Ishikawa (cell line): ENCODE results near the gene TEX9.

Experiments
- CEBPB ChIP-seq: IDR thresholded peaks from 2 replicates; pipeline ENCODE4 v1.6.1; 2012
- CREB1 ChIP-seq: IDR thresholded peaks from 2 replicates; pipeline ENCODE4 v1.6.1; 2012; ENCODE audit warnings: low read depth
- EGR1 ChIP-seq: IDR thresholded peaks from 2 replicates; pipeline ENCODE4 v1.6.1; 2012
- EP300 ChIP-seq: IDR thresholded peaks from 2 replicates; pipeline ENCODE4 v1.6.1; 2012; ENCODE audit warnings: borderline replicate concordance
- FOXM1 ChIP-seq: IDR thresholded peaks from 2 replicates; pipeline ENCODE4 v1.6.1; 2012; ENCODE audit warnings: low read depth, borderline replicate concordance
- MAX ChIP-seq: IDR thresholded peaks from 2 replicates; pipeline ENCODE4 v1.6.1; 2012
- NFIC ChIP-seq: IDR thresholded peaks from 2 replicates; pipeline ENCODE4 v1.6.1; 2012
- RAD21 ChIP-seq: IDR thresholded peaks from 2 replicates; pipeline ENCODE4 v1.6.1; 2012; ENCODE audit warnings: low read depth
- REST ChIP-seq: IDR thresholded peaks from 2 replicates; pipeline ENCODE4 v1.6.1; 2012; ENCODE audit warnings: low read depth, mild to moderate bottlenecking
- TAF1 ChIP-seq: IDR thresholded peaks from 2 replicates; pipeline ENCODE4 v1.6.1; 2012; ENCODE audit warnings: low read depth, mild to moderate bottlenecking
- TCF12 ChIP-seq: IDR thresholded peaks from 2 replicates; pipeline ENCODE4 v1.6.1; 2012; ENCODE audit warnings: low read depth
- TEAD4 ChIP-seq: IDR thresholded peaks from 2 replicates; pipeline ENCODE4 v1.6.1; 2012
- USF1 ChIP-seq: IDR thresholded peaks from 2 replicates; pipeline ENCODE4 v1.6.1; 2012
- YY1 ChIP-seq: IDR thresholded peaks from 2 replicates; pipeline ENCODE4 v1.6.1; 2012; ENCODE audit warnings: low read depth
- ZBTB7A ChIP-seq: IDR thresholded peaks from 2 replicates; pipeline ENCODE4 v1.6.1; 2012; ENCODE audit warnings: low read depth

Gene TEX9

DNA sequence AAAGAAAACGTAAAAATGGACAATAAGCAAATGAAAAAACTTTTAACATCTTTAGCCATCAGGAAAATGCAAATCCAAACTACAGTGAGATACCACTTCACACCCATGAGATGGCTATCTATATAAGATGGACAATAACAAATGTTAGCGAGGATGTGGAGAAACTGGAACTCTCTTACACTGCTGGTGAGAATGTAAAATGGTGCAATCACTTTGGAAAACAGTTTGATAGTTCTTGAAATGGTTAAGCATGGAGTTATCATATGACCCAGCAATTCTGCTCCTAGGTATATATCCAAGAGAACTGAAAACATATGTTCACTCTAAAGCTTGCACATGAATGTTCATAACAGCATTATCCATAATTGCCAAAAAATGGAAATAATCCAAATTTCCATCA lies 21.3 kb upstream of the TEX9 start:
- TF ChIP-seq USF1 (no peak), CREB1 (no peak), TEAD4 (no peak), EP300 (no peak), TCF12 (no peak), EGR1 (no peak), MAX (no peak), TAF1 (no peak), CEBPB (no peak), NFIC (no peak), FOXM1 (no peak), YY1 (no peak), ZBTB7A (no peak), RAD21 (no peak), REST (no peak)

GRCh38 chr15:56344336-56344735 lies 20.9 kb upstream of the TEX9 start:
- no peak for TF ChIP-seq TEAD4
- no peak for TF ChIP-seq YY1
- no peak for TF ChIP-seq TAF1

- TF ChIP-seq TAF1 (no peak), EP300 (no peak), RAD21 (no peak), CEBPB (no peak), USF1 (no peak), CREB1 (no peak), TCF12 (no peak), ZBTB7A (no peak), MAX (no peak), YY1 (no peak), FOXM1 (no peak), REST (no peak), EGR1 (no peak), NFIC (no peak), TEAD4 (no peak)
Measured at GRCh38 chr15:56346414-56346813, 18.8 kb upstream of the TEX9 start.

GRCh38 chr15:56349554-56349953 lies 15.7 kb upstream of the TEX9 start:
- TF ChIP-seq TEAD4 (no peak), USF1 (no peak), RAD21 (no peak), CREB1 (no peak), REST (no peak), YY1 (no peak), TCF12 (no peak), EGR1 (no peak), MAX (no peak), ZBTB7A (no peak), TAF1 (no peak), EP300 (no peak), NFIC (no peak), FOXM1 (no peak), CEBPB (no peak)
